GM23338 (cell line): Measurements from ENCODE around the gene ASGR1. TPM values are rescaled to one million over a fixed set of nuclear protein-coding genes. Genes with fewer than 3 reads are reported as not detected.

Source experiments
- ATAC-seq: fragments of 200-7000 bp; cut with Tn5 transposase; 3 replicates; pipeline ENCODE4 v1.9.1; 2020
- DNase-seq: peaks from one replicate; pipeline ENCODE4 v3.0.0-alpha.2; 2015; ENCODE audit warnings: low spot score
- H2AFZ ChIP-seq: fragments of 200-600 bp; sonication (generic); 2 replicates; pipeline ENCODE4 v1.8.0; 2016; ENCODE audit warnings: antibody characterized with exemption, mild to moderate bottlenecking, moderate library complexity
- H3F3A ChIP-seq: fragments of 200-600 bp; sonication (generic); replicated peaks from 2 replicates; pipeline ENCODE4 v1.8.0; 2017; ENCODE audit warnings: antibody characterized with exemption, mixed run types, low read depth
- H3K27ac ChIP-seq: fragments of 200-600 bp; sonication (generic); 2 replicates; pipeline ENCODE4 v1.6.1; 2016; ENCODE audit warnings: low read depth
- H3K27me3 ChIP-seq: fragments of 200-600 bp; sonication (generic); 2 replicates; pipeline ENCODE4 v1.8.0; 2016; ENCODE audit warnings: mild to moderate bottlenecking, mixed run types, moderate library complexity; ENCODE audit not compliant: insufficient read depth
- H3K36me3 ChIP-seq: fragments of 200-600 bp; sonication (generic); 2 replicates; pipeline ENCODE4 v1.8.0; 2016; ENCODE audit warnings: mild to moderate bottlenecking; ENCODE audit not compliant: insufficient read depth
- H3K4me1 ChIP-seq: fragments of 200-600 bp; sonication (generic); 2 replicates; pipeline ENCODE4 v1.8.0; 2016; ENCODE audit warnings: mild to moderate bottlenecking, moderate library complexity; ENCODE audit not compliant: insufficient read depth
- H3K4me2 ChIP-seq: fragments of 200-600 bp; sonication (generic); 2 replicates; pipeline ENCODE4 v1.7.1; 2017; ENCODE audit warnings: mixed run types
- H3K4me3 ChIP-seq: fragments of 200-600 bp; sonication (generic); 2 replicates; pipeline ENCODE4 v1.6.1; 2016; ENCODE audit warnings: mixed run types
- H3K79me2 ChIP-seq: fragments of 200-600 bp; sonication (generic); replicated peaks from 2 replicates; pipeline ENCODE4 v1.8.0; 2017; ENCODE audit warnings: mild to moderate bottlenecking; ENCODE audit not compliant: insufficient read depth
- H3K9me2 ChIP-seq: fragments of 200-600 bp; sonication (generic); 2 replicates; pipeline ENCODE4 v1.8.0; 2017; ENCODE audit not compliant: insufficient read depth
- H4K20me1 ChIP-seq: fragments of 200-600 bp; sonication (generic); replicated peaks from 2 replicates; pipeline ENCODE4 v1.8.0; 2017; ENCODE audit warnings: mild to moderate bottlenecking; ENCODE audit not compliant: insufficient read depth
- H3K27ac Mint-ChIP-seq: 2 replicates; pipeline ENCODE4 v1.8.0; 2020; ENCODE audit warnings: inconsistent platforms, mild to moderate bottlenecking, moderate library complexity, mixed read lengths
- H3K27me3 Mint-ChIP-seq: 3 replicates; pipeline ENCODE4 v1.8.0; 2022; ENCODE audit warnings: low read depth, mild to moderate bottlenecking, moderate library complexity, mixed read lengths, inconsistent platforms; ENCODE audit not compliant: insufficient read depth, poor library complexity
- H3K36me3 Mint-ChIP-seq: 3 replicates; pipeline ENCODE4 v1.8.0; 2021; ENCODE audit warnings: low read depth, mild to moderate bottlenecking, inconsistent platforms, moderate library complexity, mixed read lengths
- H3K4me1 Mint-ChIP-seq: 3 replicates; pipeline ENCODE4 v1.8.0; 2020; ENCODE audit warnings: mild to moderate bottlenecking, inconsistent platforms, mixed read lengths
- H3K4me3 Mint-ChIP-seq: 3 replicates; pipeline ENCODE4 v1.8.0; 2021; ENCODE audit warnings: moderate library complexity, mild to moderate bottlenecking, inconsistent platforms, mixed read lengths
- H3K9me3 Mint-ChIP-seq: 3 replicates; pipeline ENCODE4 v1.8.0; 2020; ENCODE audit warnings: moderate library complexity, mild to moderate bottlenecking, inconsistent platforms, mixed read lengths
- CREB1 ChIP-seq: fragments of 250-450 bp; sonication (Bioruptor Pico); IDR thresholded peaks from 2 replicates; pipeline ENCODE4 v1.5.0; 2020; ENCODE audit warnings: low read depth, mild to moderate bottlenecking, moderate library complexity
- ETS1 ChIP-seq: IDR thresholded peaks from 2 replicates; pipeline ENCODE4 v1.6.1; 2016; ENCODE audit warnings: antibody characterized with exemption
- EZH2 ChIP-seq: fragments of 200-600 bp; sonication (generic); IDR thresholded peaks from one replicate; pipeline ENCODE4 v1.8.0; 2017; ENCODE audit warnings: antibody characterized with exemption, mild to moderate bottlenecking, low read depth; ENCODE audit not compliant: unreplicated experiment
- EZH2phosphoT487 ChIP-seq: fragments of 200-600 bp; sonication (generic); IDR thresholded peaks from one replicate; pipeline ENCODE4 v1.8.1; 2018; ENCODE audit warnings: antibody characterized with exemption; ENCODE audit not compliant: unreplicated experiment
- JUNB ChIP-seq: IDR thresholded peaks from one replicate; pipeline ENCODE4 v1.6.1; 2016; ENCODE audit warnings: antibody characterized with exemption; ENCODE audit not compliant: unreplicated experiment
- NANOG ChIP-seq: IDR thresholded peaks from 2 replicates; pipeline ENCODE4 v1.6.1; 2016; ENCODE audit warnings: antibody characterized with exemption, borderline replicate concordance
- POLR2AphosphoS5 ChIP-seq: IDR thresholded peaks from 2 replicates; pipeline ENCODE4 v1.6.1; 2016; ENCODE audit warnings: antibody characterized with exemption, low read depth
- STAT1 ChIP-seq: IDR thresholded peaks from one replicate; pipeline ENCODE4 v1.6.1; 2016; ENCODE audit warnings: antibody characterized with exemption; ENCODE audit not compliant: unreplicated experiment
- ZNF114 ChIP-seq: fragments of 250-450 bp; sonication (Bioruptor Pico); IDR thresholded peaks from 2 replicates; pipeline ENCODE4 v1.5.0; 2020; ENCODE audit warnings: mild to moderate bottlenecking, moderate library complexity
- ZNF331 ChIP-seq: fragments of 250-450 bp; sonication (Bioruptor Pico); IDR thresholded peaks from 2 replicates; pipeline ENCODE4 v1.5.0; 2020; ENCODE audit warnings: low read depth, mild to moderate bottlenecking, moderate library complexity
- polyA plus RNA-seq: library from polyadenylated mRNA; unstranded; fragments of >200 nt; fragmentation: Nextera tagmentation; extraction: Ambion mirVana; gene quantifications from 2 replicates; pipeline ENCODE4 v1.2.1, GENCODE V29; 2016
- total RNA-seq: library from RNA; depleted of rRNA; stranded (reverse); fragments of >200 nt; shearing (Covaris generic); gene quantifications from 2 replicates; pipeline ENCODE4 v1.2.3, GENCODE V29; 2014
- TF ChIP-seq, protein P1 (sequence below), 2 experiments: fragments of 200-600 bp in 1 of 2; sonication (generic) in 1 of 2; conservative IDR thresholded peaks; 2 replicates each; pipeline versions ENCODE4 v1.5.1 to v1.6.1; 2016 to 2017; ENCODE audit warnings: antibody characterized with exemption in 2 of 2, low read depth in 2 of 2, mild to moderate bottlenecking in 2 of 2, moderate library complexity in 1 of 2
- TF ChIP-seq, protein P2 (sequence below): IDR thresholded peaks from one replicate; pipeline ENCODE4 v1.6.1; 2018; ENCODE audit warnings: antibody characterized with exemption; ENCODE audit not compliant: unreplicated experiment

Gene ASGR1
- total and polyA plus RNA-seq, 2 experiments from 2014 or later, result 8.3 to 9.0 TPM

GRCh38 chr17:7184091-7184488 is 4.9 kb upstream of the ASGR1 start:
- Mint-ChIP-seq H3K27ac (no peak overlapping the region), H3K36me3 (peaks cover 4% of the 10 kb centered on the region; the same call in 2 of the 3 replicates), H3K4me3 (no peak overlapping the region), H3K4me1 (peaks cover 6% of the 10 kb centered on the region), H3K9me3 (no peaks in the 10 kb centered on the region), H3K27me3 (peaks cover 13% of the 10 kb centered on the region)
- Histone ChIP-seq H3K4me2 (no peak overlapping the region), H3F3A (0 out of 2 replicates have a peak, but pooled peaks cover 5% of the 10 kb centered on the region), H3K4me1 (no peaks in the 10 kb centered on the region; the same call in 1 of the 2 replicates), H3K79me2 (no peaks in the 10 kb centered on the region), H3K4me3 (no peak overlapping the region), H3K36me3 (no peaks in the 10 kb centered on the region), H3K27me3 (0 out of 2 replicates have a peak, but pooled peaks cover 1% of the 10 kb centered on the region), H4K20me1 (peaks cover 3% of the 10 kb centered on the region; the same call in 1 of the 2 replicates), H2AFZ (no peak overlapping the region), H3K27ac (no peak overlapping the region), H3K9me2 (no peaks in the 10 kb centered on the region)
- ATAC-seq (no peak), DNase-seq (no peak)
- TF ChIP-seq JUNB, result no peak

- Histone ChIP-seq H3K9me2 (no peaks in the 10 kb centered on the region), H3K4me1 (no peaks in the 10 kb centered on the region; the same call in 1 of the 2 replicates), H3K79me2 (no peaks in the 10 kb centered on the region), H3K4me3 (no peak overlapping the region), H3K36me3 (no peaks in the 10 kb centered on the region), H2AFZ (no peak overlapping the region), H4K20me1 (peaks cover 3% of the 10 kb centered on the region; the same call in 1 of the 2 replicates), H3F3A (0 out of 2 replicates have a peak, but pooled peaks cover 5% of the 10 kb centered on the region), H3K4me2 (no peak overlapping the region), H3K27me3 (peaks cover 4% of the 10 kb centered on the region; the same call in 1 of the 2 replicates), H3K27ac (no peak overlapping the region)
- Mint-ChIP-seq H3K4me1 (peaks cover 7% of the 10 kb centered on the region), H3K9me3 (no peaks in the 10 kb centered on the region), H3K27ac (no peak overlapping the region), H3K4me3 (no peak overlapping the region; the same call in 2 of the 3 replicates), H3K36me3 (peaks cover 1% of the 10 kb centered on the region; the same call in 2 of the 3 replicates), H3K27me3 (peaks cover 13% of the 10 kb centered on the region)
- ATAC-seq, result no peak
- DNase-seq, result no peak
- TF ChIP-seq, protein P1, sequence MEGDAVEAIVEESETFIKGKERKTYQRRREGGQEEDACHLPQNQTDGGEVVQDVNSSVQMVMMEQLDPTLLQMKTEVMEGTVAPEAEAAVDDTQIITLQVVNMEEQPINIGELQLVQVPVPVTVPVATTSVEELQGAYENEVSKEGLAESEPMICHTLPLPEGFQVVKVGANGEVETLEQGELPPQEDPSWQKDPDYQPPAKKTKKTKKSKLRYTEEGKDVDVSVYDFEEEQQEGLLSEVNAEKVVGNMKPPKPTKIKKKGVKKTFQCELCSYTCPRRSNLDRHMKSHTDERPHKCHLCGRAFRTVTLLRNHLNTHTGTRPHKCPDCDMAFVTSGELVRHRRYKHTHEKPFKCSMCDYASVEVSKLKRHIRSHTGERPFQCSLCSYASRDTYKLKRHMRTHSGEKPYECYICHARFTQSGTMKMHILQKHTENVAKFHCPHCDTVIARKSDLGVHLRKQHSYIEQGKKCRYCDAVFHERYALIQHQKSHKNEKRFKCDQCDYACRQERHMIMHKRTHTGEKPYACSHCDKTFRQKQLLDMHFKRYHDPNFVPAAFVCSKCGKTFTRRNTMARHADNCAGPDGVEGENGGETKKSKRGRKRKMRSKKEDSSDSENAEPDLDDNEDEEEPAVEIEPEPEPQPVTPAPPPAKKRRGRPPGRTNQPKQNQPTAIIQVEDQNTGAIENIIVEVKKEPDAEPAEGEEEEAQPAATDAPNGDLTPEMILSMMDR (conservative IDR thresholded peaks at IDR 0.05; ENCODE audit: low read depth in 2 of 2), result no peak
- TF ChIP-seq NANOG (no peak), ZNF331 (CRISPR knock-in tag) (no peak), ETS1 (no peak), CREB1 (CRISPR knock-in tag) (no peak), ZNF114 (CRISPR knock-in tag) (no peak), EZH2 (no peak), STAT1 (no peak), JUNB (no peak), EZH2phosphoT487 (no peak), POLR2AphosphoS5 (no peak)
- TF ChIP-seq, protein P2, sequence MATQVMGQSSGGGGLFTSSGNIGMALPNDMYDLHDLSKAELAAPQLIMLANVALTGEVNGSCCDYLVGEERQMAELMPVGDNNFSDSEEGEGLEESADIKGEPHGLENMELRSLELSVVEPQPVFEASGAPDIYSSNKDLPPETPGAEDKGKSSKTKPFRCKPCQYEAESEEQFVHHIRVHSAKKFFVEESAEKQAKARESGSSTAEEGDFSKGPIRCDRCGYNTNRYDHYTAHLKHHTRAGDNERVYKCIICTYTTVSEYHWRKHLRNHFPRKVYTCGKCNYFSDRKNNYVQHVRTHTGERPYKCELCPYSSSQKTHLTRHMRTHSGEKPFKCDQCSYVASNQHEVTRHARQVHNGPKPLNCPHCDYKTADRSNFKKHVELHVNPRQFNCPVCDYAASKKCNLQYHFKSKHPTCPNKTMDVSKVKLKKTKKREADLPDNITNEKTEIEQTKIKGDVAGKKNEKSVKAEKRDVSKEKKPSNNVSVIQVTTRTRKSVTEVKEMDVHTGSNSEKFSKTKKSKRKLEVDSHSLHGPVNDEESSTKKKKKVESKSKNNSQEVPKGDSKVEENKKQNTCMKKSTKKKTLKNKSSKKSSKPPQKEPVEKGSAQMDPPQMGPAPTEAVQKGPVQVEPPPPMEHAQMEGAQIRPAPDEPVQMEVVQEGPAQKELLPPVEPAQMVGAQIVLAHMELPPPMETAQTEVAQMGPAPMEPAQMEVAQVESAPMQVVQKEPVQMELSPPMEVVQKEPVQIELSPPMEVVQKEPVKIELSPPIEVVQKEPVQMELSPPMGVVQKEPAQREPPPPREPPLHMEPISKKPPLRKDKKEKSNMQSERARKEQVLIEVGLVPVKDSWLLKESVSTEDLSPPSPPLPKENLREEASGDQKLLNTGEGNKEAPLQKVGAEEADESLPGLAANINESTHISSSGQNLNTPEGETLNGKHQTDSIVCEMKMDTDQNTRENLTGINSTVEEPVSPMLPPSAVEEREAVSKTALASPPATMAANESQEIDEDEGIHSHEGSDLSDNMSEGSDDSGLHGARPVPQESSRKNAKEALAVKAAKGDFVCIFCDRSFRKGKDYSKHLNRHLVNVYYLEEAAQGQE, result no peak
These were observed 4.4 kb upstream of the ASGR1 start for GRCh38 chr17:7183433-7184090.
